AG09309 (cell line): ENCODE data around the gene LFNG.

ENCODE experiments used
- DNase-seq: peaks from one replicate; pipeline ENCODE4 v3.0.0-alpha.2; 2010; ENCODE audit warnings: low read depth
- H3K4me3 ChIP-seq: 2 replicates; pipeline ENCODE4 v1.5.1; 2011; ENCODE audit warnings: mild to moderate bottlenecking, low read depth, low read length, moderate library complexity; ENCODE audit not compliant: control insufficient read depth
- CTCF ChIP-seq: IDR thresholded peaks from 2 replicates; pipeline ENCODE4 v1.5.1; 2011; ENCODE audit warnings: mild to moderate bottlenecking, low read depth, low read length, inconsistent platforms; ENCODE audit not compliant: insufficient read depth, control insufficient read depth; ENCODE audit errors: missing control alignments

Gene LFNG

GRCh38 chr7:2502647-2502966, 17.0 kb upstream of the LFNG start:
- no peak for DNase-seq
- no peak for TF ChIP-seq CTCF
- no peak overlapping the region for H3K4me3 ChIP-seq

- no peak overlapping the region for H3K4me3 ChIP-seq
- DNase-seq: no peak
- TF ChIP-seq CTCF: no peak
Measured at GRCh38 chr7:2503056-2503941, 16.3 kb upstream of the LFNG start.

GRCh38 chr7:2504128-2504888, 15.3 kb upstream of the LFNG start:
- no peak for TF ChIP-seq CTCF
- DNase-seq: no peak
- no peak overlapping the region for H3K4me3 ChIP-seq

GRCh38 chr7:2504889-2505375, 14.6 kb upstream of the LFNG start:
- no peak overlapping the region for H3K4me3 ChIP-seq
- DNase-seq: no peak
- TF ChIP-seq CTCF: no peak

GRCh38 chr7:2505401-2505800, 14.2 kb upstream of the LFNG start:
- no peak for TF ChIP-seq CTCF
- DNase-seq: no peak
- H3K4me3 ChIP-seq: no peak overlapping the region

- no peak overlapping the region for H3K4me3 ChIP-seq
- no peak for DNase-seq
- TF ChIP-seq CTCF: no peak
Measured at GRCh38 chr7:2507208-2507916, 12.2 kb upstream of the LFNG start.
